Heart left ventricle (tissue), 13 donors: Measurements from ENCODE around the gene RAB30.

Source experiments
- CTCF ChIP-seq, 12 donors: fragments of 200-600 bp; sonication (generic) in 4 of 12; IDR thresholded peaks; one replicate each; pipeline versions ENCODE4 v1.5.0 to v1.8.0; 2018 to 2022; ENCODE audit warnings: antibody characterized with exemption in 12 of 12, mild to moderate bottlenecking in 5 of 12
- POLR2A ChIP-seq, 2 donors: fragments of 450-650 bp; IDR thresholded peaks; one replicate each; pipeline ENCODE4 v1.6.1; 2017; ENCODE audit warnings: antibody characterized with exemption in 2 of 2, mild to moderate bottlenecking in 2 of 2, moderate library complexity in 2 of 2
- donor health status: ischemic (EF 13 %, LVEDD 7.1; RV severe dilation, severe dysfunction).
- donor health status: DM: no; HTN: yes; CAD: no.
- donor health status: DM: no; HTN: no; CAD: no.
- donor health status: ischemic (EF 25% LVEDD 6.9; RV normal size, moderate dysfunction).
- donor health status: ischemic (EF 25% LVEDD 5.7; RV mildly dilated, moderate dysfunction).
- donor health status: ischemic (EF 35%, LVEDD 5.7; RV mildly dilated, moderate dysfunction).
- donor health status: nonischemic (EF 11% LVEDD 7.7; RV severe dilation, severe dysfunction).
- donor health status: DM: yes; HTN: yes; CAD: no.
- donor health status: PGD.
- donor health status: ischemic (EF 29% LVEDD 5.4; RV normal size, mild dysfunction).
- donor health status: nonischemic (EF 23%, LVEDD 6.1; RV moderate dilation, normal function).

DNA sequence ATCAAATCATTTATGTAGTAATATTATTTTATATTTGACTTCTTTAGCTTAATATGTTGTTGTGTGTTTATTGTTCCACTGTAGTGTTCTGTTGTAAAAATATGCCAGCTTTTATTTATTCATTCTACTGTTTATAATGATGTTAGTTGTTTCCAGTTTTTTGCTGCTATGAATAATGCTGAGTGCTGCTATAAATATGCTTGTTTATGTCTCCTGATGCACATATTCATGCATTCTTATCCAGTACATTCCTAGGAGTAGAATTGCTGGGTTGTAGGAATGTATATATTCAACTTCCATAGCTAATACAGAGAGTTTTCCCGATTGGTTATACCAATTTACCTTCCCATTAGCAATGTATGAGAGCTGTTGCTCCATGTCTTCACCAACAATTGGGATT is 33.5 kb upstream of the RAB30 start:
- no peak for TF ChIP-seq CTCF (IDR thresholded peaks at IDR 0.05)
- TF ChIP-seq POLR2A (IDR thresholded peaks at IDR 0.05) = no peak
